Tibial artery (tissue), 4 donors: ENCODE results near the gene RNF135.

ENCODE experiments used
- DNase-seq, 2 donors: peaks; one replicate each; pipeline ENCODE4 v3.0.0-alpha.2; 2019
- H3K27ac ChIP-seq, 2 donors: fragments of 200-600 bp; sonication (generic) in 1 of 2; 1 replicate in 1 of 2; 2 replicates in 1 of 2; pipeline ENCODE4 v1.5.1; 2018 to 2019; ENCODE audit warnings: mild to moderate bottlenecking in 1 of 2
- H3K27me3 ChIP-seq, 2 donors: fragments of 200-600 bp; sonication (generic) in 1 of 2; one replicate each; pipeline versions ENCODE4 v1.5.1 to v1.6.0; 2016 to 2019
- H3K36me3 ChIP-seq, 3 donors: fragments of 200-600 bp; sonication (generic) in 2 of 3; one replicate each; pipeline ENCODE4 v1.5.1; 2016 to 2019; ENCODE audit warnings: mild to moderate bottlenecking in 2 of 3
- H3K4me1 ChIP-seq, 4 donors: fragments of 200-600 bp; sonication (generic) in 2 of 4; 1 replicate in 3 of 4; 2 replicates in 1 of 4; pipeline ENCODE4 v1.5.1; 2016 to 2019
- H3K4me3 ChIP-seq, 2 donors: fragments of 200-600 bp; sonication (generic) in 1 of 2; 1 replicate in 1 of 2; 2 replicates in 1 of 2; pipeline ENCODE4 v1.5.1; 2018 to 2019; ENCODE audit warnings: mild to moderate bottlenecking in 2 of 2
- H3K9me3 ChIP-seq, 3 donors: fragments of 200-600 bp; sonication (generic) in 1 of 3; one replicate each; pipeline ENCODE4 v1.5.1; 2016 to 2019
- CTCF ChIP-seq, 2 experiments: fragments of 200-600 bp in 1 of 2; fragments of 450-650 bp in 1 of 2; IDR thresholded peaks; one replicate each; pipeline ENCODE4 v1.5.1; 2017 to 2019; ENCODE audit warnings: antibody characterized with exemption in 2 of 2, mild to moderate bottlenecking in 1 of 2, moderate library complexity in 1 of 2
- intact Hi-C: fragments of 100-400 bp; cut with DNase I; formaldehyde crosslinking; loops from one replicate; pipeline ENCODE4 v1.15.0; 2023; ENCODE audit warnings: low total_unique reads

The RNF135 gene

GRCh38 chr17:30933966-30934365 is 36.9 kb upstream of the RNF135 start:
- Histone ChIP-seq H3K9me3 (no peaks in the 10 kb centered on the region), H3K36me3 (no peaks in the 10 kb centered on the region), H3K27ac (no peak overlapping the region), H3K4me3 (no peak overlapping the region), H3K27me3 (peaks cover 0 to 8% of the 10 kb centered on the region in 2 donors), H3K4me1 (no peaks in the 10 kb centered on the region)
- intact Hi-C loops: no loop called here
- TF ChIP-seq CTCF (IDR thresholded peaks at IDR 0.05): no peak
- DNase-seq: no peak

GRCh38 chr17:30939051-30939689 is 31.7 kb upstream of the RNF135 start:
- no peaks in the 10 kb centered on the region for H3K36me3 ChIP-seq

GRCh38 chr17:30942308-30943079 is 28.3 kb upstream of the RNF135 start:
- H3K4me1 ChIP-seq: no peaks in the 10 kb centered on the region
- no peaks in the 10 kb centered on the region for H3K9me3 ChIP-seq
- no peaks in the 10 kb centered on the region for H3K27me3 ChIP-seq
- intact Hi-C loops: no loop called here
- no peak overlapping the region for H3K27ac ChIP-seq
- H3K36me3 ChIP-seq: no peaks in the 10 kb centered on the region
- no peak overlapping the region for H3K4me3 ChIP-seq
- DNase-seq: no peak
- TF ChIP-seq CTCF (IDR thresholded peaks at IDR 0.05): no peak

More at GRCh38 chr17:30939051-30939689, 31.7 kb upstream of the RNF135 start:
- no peak for TF ChIP-seq CTCF (IDR thresholded peaks at IDR 0.05)
- no peaks in the 10 kb centered on the region for H3K4me1 ChIP-seq
- intact Hi-C loops: no loop called here
- no peaks in the 10 kb centered on the region for H3K9me3 ChIP-seq
- no peak overlapping the region for H3K4me3 ChIP-seq
- H3K27ac ChIP-seq: no peak overlapping the region
- peaks cover 0 to 2% of the 10 kb centered on the region in 2 donors for H3K27me3 ChIP-seq
- no peak for DNase-seq

GRCh38 chr17:30947796-30948195 is 23.0 kb upstream of the RNF135 start:
- Histone ChIP-seq H3K4me3 (no peak overlapping the region), H3K27me3 (no peaks in the 10 kb centered on the region), H3K27ac (no peak overlapping the region), H3K9me3 (no peaks in the 10 kb centered on the region), H3K4me1 (no peaks in the 10 kb centered on the region), H3K36me3 (no peaks in the 10 kb centered on the region)
- intact Hi-C loops: no loop called here
- no peak for TF ChIP-seq CTCF (IDR thresholded peaks at IDR 0.05)
- DNase-seq: no peak

GRCh38 chr17:30950189-30950588 is 20.6 kb upstream of the RNF135 start:
- Histone ChIP-seq H3K36me3 (no peaks in the 10 kb centered on the region), H3K4me1 (no peaks in the 10 kb centered on the region), H3K27me3 (no peaks in the 10 kb centered on the region), H3K4me3 (no peak overlapping the region), H3K27ac (no peak overlapping the region), H3K9me3 (no peaks in the 10 kb centered on the region)
- no peak for TF ChIP-seq CTCF (IDR thresholded peaks at IDR 0.05)
- intact Hi-C loops: no loop called here
- no peak for DNase-seq
